ENCODE data around the gene DPAGT1.

Gene DPAGT1

DNA sequence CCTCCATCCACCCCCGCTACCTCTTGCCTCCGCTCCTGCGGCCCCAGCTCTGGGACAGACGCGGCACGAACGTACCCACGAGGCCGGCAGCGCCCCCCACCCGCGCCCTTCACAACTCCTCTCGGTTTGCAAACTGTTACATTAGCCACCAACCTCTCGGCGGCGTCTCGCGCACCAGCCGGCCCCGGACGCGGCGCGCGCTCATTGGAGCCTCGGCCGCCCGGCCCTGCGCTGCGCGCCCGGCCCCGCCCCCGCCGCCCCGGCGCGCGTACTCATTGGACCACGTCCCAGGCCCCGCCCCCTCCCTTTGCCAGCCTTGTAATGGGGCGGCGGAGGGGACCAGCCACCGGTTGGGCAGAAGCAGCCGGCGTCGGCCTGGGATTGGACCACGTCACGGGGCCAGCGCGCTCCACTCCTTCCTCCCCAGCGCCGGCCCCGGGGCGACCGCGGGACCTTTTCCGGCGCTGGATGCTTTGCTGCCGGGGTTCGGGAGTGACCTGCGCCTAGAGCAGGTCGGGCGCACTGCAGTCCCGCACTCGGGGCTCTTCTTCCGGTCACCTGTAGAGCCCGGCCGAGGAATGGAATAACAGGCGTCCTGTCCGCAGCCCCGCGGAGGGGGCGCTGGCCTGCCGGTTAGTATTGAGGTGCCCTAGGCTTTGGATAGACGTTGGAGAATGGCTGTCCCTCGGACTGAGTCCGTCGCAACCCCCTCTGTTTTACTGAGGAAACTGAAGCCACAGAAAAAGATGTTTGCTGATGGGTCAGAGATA lies 44.5 kb downstream of the DPAGT1 start, which contains the start of gene HYOU1:
TSS of gene HYOU1 (minus strand) at position 206 of the 770 bp plus-strand sequence. CDS start 1,045 bp downstream, outside the sequence.
- peak; percentile 99 for DNase-seq (ENCODE audit: low read depth in 2 of 2)

DNA sequence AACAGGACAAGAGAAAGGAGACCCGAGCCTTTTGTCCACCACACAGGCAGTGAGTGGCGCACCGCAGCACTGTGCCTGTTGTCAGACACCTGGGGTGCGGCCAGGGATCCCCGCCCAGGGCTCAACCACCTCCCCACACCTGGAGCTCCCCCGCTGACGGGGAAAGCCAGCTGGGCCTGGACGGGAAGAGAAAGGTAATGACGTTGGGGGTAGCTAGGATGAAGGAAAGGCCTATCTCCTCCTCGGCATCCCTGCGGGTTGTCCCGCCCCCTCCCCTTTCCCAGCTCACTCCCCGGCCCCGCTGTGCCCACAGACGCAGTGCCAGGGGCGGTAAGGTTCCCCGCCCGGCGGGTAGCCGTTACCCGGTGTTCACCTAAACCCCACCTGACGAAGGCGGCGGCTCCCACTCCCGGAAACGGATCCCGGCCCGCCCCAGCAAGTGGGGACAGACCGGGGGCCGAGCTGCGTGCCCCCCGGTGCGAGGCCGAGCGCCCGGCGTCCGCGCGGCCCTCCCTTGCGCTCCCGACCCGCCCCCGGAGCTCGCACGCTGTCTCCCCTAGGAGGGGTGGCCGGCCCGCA lies 45.1 kb downstream of the DPAGT1 start:
- peak in 1 of 2 donors; percentile 23 for DNase-seq (ENCODE audit: low read depth in 2 of 2)

DNA sequence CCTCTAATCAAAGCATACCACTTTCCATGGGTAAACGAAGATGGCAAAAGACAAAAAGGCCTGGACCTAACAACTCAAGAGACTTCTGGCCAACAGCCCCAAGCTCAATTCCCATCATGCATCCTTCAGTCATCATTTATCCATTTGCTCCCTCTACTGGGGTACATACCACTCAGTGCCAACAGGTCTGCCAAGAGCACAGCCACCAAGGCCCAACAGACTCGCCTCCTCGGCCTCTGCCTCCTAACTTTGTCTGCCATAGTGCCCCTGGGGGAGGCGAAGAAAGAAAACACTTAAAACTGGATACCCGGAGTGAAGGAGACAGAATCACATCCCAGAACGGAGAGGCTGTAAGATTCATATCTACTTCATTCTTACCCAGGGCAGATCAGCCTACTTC lies 45.8 kb downstream of the DPAGT1 start:
- DNase-seq (ENCODE audit: low read depth in 2 of 2) = no peak

GRCh38 chr11:119054418-119054817 lies 47.2 kb downstream of the DPAGT1 start:
- no peak for DNase-seq (ENCODE audit: low read depth in 2 of 2)

DNA sequence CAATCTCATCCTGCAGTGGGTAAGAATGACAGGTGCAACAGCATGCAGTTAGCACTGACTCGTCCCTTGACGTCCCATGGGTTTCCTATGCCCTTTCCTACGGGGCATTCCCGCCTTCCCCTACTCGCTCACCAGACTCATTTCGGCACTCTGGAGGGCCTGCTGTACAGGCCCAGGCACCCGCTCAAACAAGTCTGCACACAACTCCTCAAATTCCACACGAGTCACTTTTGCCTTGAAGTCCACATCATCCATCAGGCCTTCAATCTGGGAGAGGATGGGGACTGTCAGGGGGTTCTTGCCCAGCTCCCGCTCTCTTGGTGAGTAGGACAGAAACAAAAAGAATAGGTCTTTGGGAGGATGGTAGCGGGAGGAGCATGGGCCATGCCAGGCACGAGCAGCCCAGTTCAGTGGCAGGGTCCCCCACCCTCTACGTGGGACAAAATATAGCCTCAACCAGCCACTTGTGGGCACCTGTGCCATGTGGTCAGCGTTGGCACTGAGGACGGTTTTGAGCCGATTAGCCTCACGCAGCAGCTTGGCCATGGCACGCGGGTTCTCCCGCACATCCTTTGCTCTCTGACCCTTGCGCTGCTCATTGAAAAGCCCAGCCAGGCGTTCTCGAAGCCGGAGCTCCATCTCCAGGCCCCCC lies 49.4 kb downstream of the DPAGT1 start:
- DNase-seq (ENCODE audit: low read depth in 2 of 2) = no peak

GRCh38 chr11:119051440-119052162 lies 50.1 kb downstream of the DPAGT1 start:
- no peak for DNase-seq (ENCODE audit: low read depth in 2 of 2)

DNA sequence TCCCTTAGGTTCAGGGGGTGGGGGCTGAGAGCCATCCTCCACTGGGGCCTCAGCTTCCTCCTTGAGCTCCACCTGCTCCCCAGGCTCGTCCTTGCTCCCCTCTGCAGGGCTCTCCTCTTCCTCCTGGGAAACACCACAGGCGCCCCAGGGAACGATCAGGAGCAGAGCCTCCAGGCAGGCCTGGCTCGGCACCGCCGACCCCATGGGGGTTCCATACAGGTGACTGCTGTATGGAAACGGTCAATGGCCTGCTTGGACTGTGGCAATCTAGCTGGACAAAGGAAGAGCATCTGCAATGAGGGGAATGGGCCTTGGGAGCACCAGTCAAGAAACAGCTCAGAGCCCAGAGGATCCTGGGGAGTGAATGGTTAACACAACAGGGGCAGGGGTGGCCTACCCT lies 52.6 kb downstream of the DPAGT1 start:
- no peak for DNase-seq (ENCODE audit: low read depth in 2 of 2)

GRCh38 chr11:119048644-119049043 lies 53.0 kb downstream of the DPAGT1 start:
- DNase-seq (ENCODE audit: low read depth in 2 of 2) = no peak

- no peak for DNase-seq (ENCODE audit: low read depth in 2 of 2)
Observed at GRCh38 chr11:119047205-119047604, 54.4 kb downstream of the DPAGT1 start.
